RWPE2 (cell line): ENCODE results near the gene SLC28A2.
"Not testable (repeated sequence)": the region's sequence is repeated elsewhere in the genome, so short reads cannot be mapped to it uniquely, and the experiment has no call there.

Experiments
- ATAC-seq: fragments of 200-7000 bp; cut with Tn5 transposase; 3 replicates; pipeline ENCODE4 v1.9.1; 2021; ENCODE audit warnings: low read depth
- DNase-seq: peaks from one replicate; pipeline ENCODE4 v3.0.0-alpha.2; 2020; ENCODE audit warnings: low spot score
- H3K27ac ChIP-seq: fragments of 450-650 bp; 2 replicates; pipeline ENCODE4 v1.5.1; 2017; ENCODE audit warnings: mild to moderate bottlenecking; ENCODE audit not compliant: poor library complexity, severe bottlenecking
- H3K27me3 ChIP-seq: fragments of 250-450 bp; sonication (Bioruptor Pico); 2 replicates; pipeline ENCODE4 v1.5.1; 2021; ENCODE audit warnings: mild to moderate bottlenecking, moderate library complexity; ENCODE audit not compliant: insufficient read depth, poor library complexity, severe bottlenecking
- H3K36me3 ChIP-seq: fragments of 250-450 bp; sonication (Bioruptor Pico); 2 replicates; pipeline ENCODE4 v1.5.1; 2020; ENCODE audit warnings: low read depth, mild to moderate bottlenecking, moderate library complexity
- H3K4me1 ChIP-seq: fragments of 250-450 bp; sonication (Bioruptor Pico); 2 replicates; pipeline ENCODE4 v1.5.1; 2021; ENCODE audit warnings: mild to moderate bottlenecking, moderate library complexity; ENCODE audit not compliant: insufficient read depth, poor library complexity, severe bottlenecking
- H3K4me3 ChIP-seq: fragments of 250-450 bp; sonication (Bioruptor Pico); 2 replicates; pipeline ENCODE4 v1.5.1; 2021; ENCODE audit warnings: mild to moderate bottlenecking, moderate library complexity; ENCODE audit not compliant: severe bottlenecking
- H3K9me3 ChIP-seq: fragments of 250-450 bp; sonication (Bioruptor Pico); 2 replicates; pipeline ENCODE4 v1.5.1; 2021; ENCODE audit warnings: mild to moderate bottlenecking, moderate library complexity; ENCODE audit not compliant: severe bottlenecking
- TF ChIP-seq, protein P1 (sequence below): fragments of 450-650 bp; IDR thresholded peaks from one replicate; pipeline ENCODE4 v1.5.1; 2017; ENCODE audit warnings: mild to moderate bottlenecking, moderate library complexity; ENCODE audit not compliant: poor library complexity, severe bottlenecking

The SLC28A2 gene

GRCh38 chr15:45287390-45287956, 35.4 kb downstream of the SLC28A2 start:
- no peaks in the 10 kb centered on the region for H3K27me3 ChIP-seq
- no peaks in the 10 kb centered on the region for H3K4me1 ChIP-seq
- no peaks in the 10 kb centered on the region for H3K36me3 ChIP-seq
- ATAC-seq (no peak), DNase-seq (no peak)
- no peak overlapping the region for H3K4me3 ChIP-seq
- no peaks in the 10 kb centered on the region for H3K9me3 ChIP-seq
- TF ChIP-seq, protein P1, sequence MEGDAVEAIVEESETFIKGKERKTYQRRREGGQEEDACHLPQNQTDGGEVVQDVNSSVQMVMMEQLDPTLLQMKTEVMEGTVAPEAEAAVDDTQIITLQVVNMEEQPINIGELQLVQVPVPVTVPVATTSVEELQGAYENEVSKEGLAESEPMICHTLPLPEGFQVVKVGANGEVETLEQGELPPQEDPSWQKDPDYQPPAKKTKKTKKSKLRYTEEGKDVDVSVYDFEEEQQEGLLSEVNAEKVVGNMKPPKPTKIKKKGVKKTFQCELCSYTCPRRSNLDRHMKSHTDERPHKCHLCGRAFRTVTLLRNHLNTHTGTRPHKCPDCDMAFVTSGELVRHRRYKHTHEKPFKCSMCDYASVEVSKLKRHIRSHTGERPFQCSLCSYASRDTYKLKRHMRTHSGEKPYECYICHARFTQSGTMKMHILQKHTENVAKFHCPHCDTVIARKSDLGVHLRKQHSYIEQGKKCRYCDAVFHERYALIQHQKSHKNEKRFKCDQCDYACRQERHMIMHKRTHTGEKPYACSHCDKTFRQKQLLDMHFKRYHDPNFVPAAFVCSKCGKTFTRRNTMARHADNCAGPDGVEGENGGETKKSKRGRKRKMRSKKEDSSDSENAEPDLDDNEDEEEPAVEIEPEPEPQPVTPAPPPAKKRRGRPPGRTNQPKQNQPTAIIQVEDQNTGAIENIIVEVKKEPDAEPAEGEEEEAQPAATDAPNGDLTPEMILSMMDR: no peak
- no peak overlapping the region for H3K27ac ChIP-seq

DNA sequence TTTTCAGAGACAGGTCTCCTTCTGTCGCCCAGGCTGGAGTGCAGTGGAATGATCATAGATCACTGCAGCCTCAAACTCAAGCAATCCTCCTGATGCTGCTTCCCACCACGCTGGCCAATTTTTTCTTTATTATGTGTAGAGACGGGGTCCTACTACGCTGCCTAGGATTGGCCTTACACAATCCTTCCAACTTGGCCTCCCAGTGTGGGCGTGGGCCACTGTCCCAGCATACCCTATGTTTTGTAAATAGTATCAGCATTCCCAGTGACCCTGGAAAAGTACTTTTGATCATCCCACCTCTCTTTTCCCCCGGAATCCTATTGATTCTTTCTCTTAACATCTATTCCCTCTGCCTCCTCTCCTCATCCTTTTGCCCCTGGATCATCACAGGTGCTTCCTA, 36.9 kb downstream of the SLC28A2 start:
- H3K27me3 ChIP-seq: no peaks in the 10 kb centered on the region
- no peak overlapping the region for H3K27ac ChIP-seq
- H3K4me3 ChIP-seq: no peak overlapping the region
- H3K4me1 ChIP-seq: no peaks in the 10 kb centered on the region
- DNase-seq (no peak), ATAC-seq (no peak)
- H3K9me3 ChIP-seq: no peaks in the 10 kb centered on the region
- TF ChIP-seq, protein P1: no peak
- no peaks in the 10 kb centered on the region for H3K36me3 ChIP-seq

GRCh38 chr15:45291822-45292582, 40.0 kb downstream of the SLC28A2 start:
- TF ChIP-seq, protein P1: no peak
- H3K4me3 ChIP-seq: no peak overlapping the region
- no peaks in the 10 kb centered on the region for H3K9me3 ChIP-seq
- no peaks in the 10 kb centered on the region for H3K27me3 ChIP-seq
- no peaks in the 10 kb centered on the region for H3K4me1 ChIP-seq
- no peaks in the 10 kb centered on the region for H3K36me3 ChIP-seq
- ATAC-seq (no peak), DNase-seq (no peak)
- H3K27ac ChIP-seq: no peak overlapping the region

DNA sequence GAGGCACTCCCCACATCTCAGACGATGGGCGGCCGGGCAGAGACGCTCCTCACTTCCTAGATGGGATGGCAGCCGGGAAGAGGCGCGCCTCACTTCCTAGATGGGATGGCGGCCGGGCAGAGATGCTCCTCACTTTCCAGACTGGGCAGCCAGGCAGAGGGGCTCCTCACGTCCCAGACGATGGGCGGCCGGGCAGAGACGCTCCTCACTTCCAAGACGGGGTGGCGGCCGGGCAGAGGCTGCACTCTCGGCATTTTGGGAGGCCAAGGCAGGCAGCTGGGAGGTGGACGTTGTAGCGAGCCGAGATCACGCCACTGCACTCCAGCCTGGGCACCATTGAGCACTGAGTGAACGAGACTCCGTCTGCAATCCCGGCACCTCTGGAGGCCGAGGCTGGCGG, 41.3 kb downstream of the SLC28A2 start:
- DNase-seq, H3K27ac ChIP-seq, H3K4me1 ChIP-seq, H3K4me3 ChIP-seq, H3K27me3 ChIP-seq, H3K36me3 ChIP-seq, H3K9me3 ChIP-seq, ATAC-seq: not testable (repeated sequence)

- H3K4me3 ChIP-seq, H3K9me3 ChIP-seq, H3K27me3 ChIP-seq, ATAC-seq, H3K4me1 ChIP-seq, H3K36me3 ChIP-seq, H3K27ac ChIP-seq, DNase-seq: not testable (repeated sequence)
Observed at GRCh38 chr15:45298964-45299378, 46.9 kb downstream of the SLC28A2 start.

DNA sequence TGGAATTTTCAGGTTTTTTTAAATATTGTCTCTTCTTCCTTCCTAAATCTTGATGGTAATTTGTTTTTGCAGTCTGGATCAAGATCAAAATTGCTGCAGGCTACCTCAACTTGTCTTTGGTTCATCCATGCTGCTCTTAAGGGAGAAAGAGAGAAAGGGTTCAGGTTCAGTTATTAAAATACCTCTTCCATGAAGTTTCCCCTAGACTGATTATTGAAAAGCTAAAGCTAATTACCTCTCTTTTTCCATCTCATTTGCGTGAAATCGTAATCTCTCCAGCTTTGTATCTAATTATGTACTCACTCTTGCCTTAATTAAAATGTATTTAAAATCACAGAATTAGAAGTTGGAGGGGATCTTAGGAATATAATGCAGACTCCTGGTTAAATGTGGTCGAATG, 52.7 kb downstream of the SLC28A2 start:
- ATAC-seq: no peak
- Histone ChIP-seq H3K27me3 (no peaks in the 10 kb centered on the region), H3K4me1 (peaks cover 4% of the 10 kb centered on the region)

More for the DNA sequence above, 52.7 kb downstream of the SLC28A2 start:
- TF ChIP-seq, protein P1: no peak
- DNase-seq: no peak
- no peaks in the 10 kb centered on the region for H3K9me3 ChIP-seq
- no peak overlapping the region for H3K4me3 ChIP-seq
- no peaks in the 10 kb centered on the region for H3K36me3 ChIP-seq
- H3K27ac ChIP-seq: no peak overlapping the region
